ENCODE data around the gene PER2. TPM values are rescaled to one million over a fixed set of nuclear protein-coding genes. Genes with fewer than 3 reads are reported as not detected.

The PER2 gene
- total RNA-seq, 4 donors from 2014 or later: 4.1 to 7.5 (median 6.7) TPM

GRCh38 chr2:238271061-238271554 lies 17.3 kb downstream of the PER2 start:
- Histone ChIP-seq H3K36me3 (peaks cover 0 to 85% of the 10 kb centered on the region in 2 donors), H3K4me1 (peaks cover 7 to 12% of the 10 kb centered on the region in 2 donors), H3K9me3 (no peaks in the 10 kb centered on the region), H3K27ac (no peak overlapping the region), H3K27me3 (no peaks in the 10 kb centered on the region), H3K4me3 (no peak overlapping the region)
- in situ Hi-C loops (cut with MboI; ENCODE audit: low sequenced_read_pairs in 4 of 4): loop anchor here in 2 of 4 donors (25.0 kb wide), 2 partner anchors 309 to 409 kb away; partner anchors contain the start of genes RAMP1 (in 1 of the 2) and UBE2F (in 1 of the 2)
- TF ChIP-seq CTCF (IDR thresholded peaks at IDR 0.05 in 4 of 5, conservative IDR thresholded peaks at IDR 0.05 in 1 of 5) (no peak), POLR2A (IDR thresholded peaks at IDR 0.05) (no peak)
- intact Hi-C loops (cut with DNase I; ENCODE audit: low total_unique reads): no loop called here
- no peak for DNase-seq
- ATAC-seq: no peak

- in situ Hi-C loops (cut with MboI; ENCODE audit: low sequenced_read_pairs in 4 of 4): loop anchor here in 2 of 4 donors (25.0 kb wide), 2 partner anchors 308 to 408 kb away; partner anchors contain the start of genes RAMP1 (in 1 of the 2) and UBE2F (in 1 of the 2)
- no peaks in the 10 kb centered on the region for H3K9me3 ChIP-seq
- no peak for ATAC-seq
- TF ChIP-seq POLR2A (IDR thresholded peaks at IDR 0.05) (no peak), CTCF (IDR thresholded peaks at IDR 0.05 in 4 of 5, conservative IDR thresholded peaks at IDR 0.05 in 1 of 5) (no peak)
- no peak for DNase-seq
- H3K36me3 ChIP-seq: peaks cover 0 to 83% of the 10 kb centered on the region in 2 donors
- intact Hi-C loops (cut with DNase I; ENCODE audit: low total_unique reads): no loop called here
- H3K4me3 ChIP-seq: no peak overlapping the region
- peaks cover 7 to 12% of the 10 kb centered on the region in 2 donors for H3K4me1 ChIP-seq
- no peaks in the 10 kb centered on the region for H3K27me3 ChIP-seq
- no peak overlapping the region for H3K27ac ChIP-seq
Measured at GRCh38 chr2:238270606-238271005, 17.8 kb downstream of the PER2 start.

- in situ Hi-C loops (cut with MboI; ENCODE audit: low sequenced_read_pairs in 4 of 4) (loop anchor here in 3 of 4 donors (10.0 to 25.0 kb wide), 3 partner anchors 307 to 415 kb away; partner anchors contain the start of genes RAMP1 (in 3 of the 3) and UBE2F (in 1 of the 3)), intact Hi-C loops (cut with DNase I; ENCODE audit: low total_unique reads) (no loop called here)
- DNase-seq: no peak
Measured at GRCh38 chr2:238269741-238270140, 18.7 kb downstream of the PER2 start.

GRCh38 chr2:238267884-238268680 lies 20.3 kb downstream of the PER2 start:
- intact Hi-C loops (cut with DNase I; ENCODE audit: low total_unique reads) (no loop called here), in situ Hi-C loops (cut with MboI; ENCODE audit: low sequenced_read_pairs in 4 of 4) (loop anchor here in 3 of 4 donors (10.0 to 25.0 kb wide), 3 partner anchors 306 to 413 kb away; partner anchors contain the start of genes RAMP1 (in 3 of the 3) and UBE2F (in 1 of the 3))
- DNase-seq (no peak), ATAC-seq (no peak)
- Histone ChIP-seq H3K9me3 (no peaks in the 10 kb centered on the region), H3K4me1 (peaks cover 17 to 21% of the 10 kb centered on the region in 2 donors), H3K36me3 (peaks cover 0 to 72% of the 10 kb centered on the region in 2 donors), H3K27me3 (no peaks in the 10 kb centered on the region), H3K4me3 (no peak overlapping the region), H3K27ac (no peak overlapping the region)
- TF ChIP-seq CTCF (IDR thresholded peaks at IDR 0.05 in 4 of 5, conservative IDR thresholded peaks at IDR 0.05 in 1 of 5) (no peak), POLR2A (IDR thresholded peaks at IDR 0.05) (no peak)

More at GRCh38 chr2:238269741-238270140, 18.7 kb downstream of the PER2 start:
- no peak for ATAC-seq
- no peak for TF ChIP-seq POLR2A (IDR thresholded peaks at IDR 0.05)
- no peak for TF ChIP-seq CTCF (IDR thresholded peaks at IDR 0.05 in 4 of 5, conservative IDR thresholded peaks at IDR 0.05 in 1 of 5)
- Histone ChIP-seq H3K9me3 (no peaks in the 10 kb centered on the region), H3K27ac (no peak overlapping the region), H3K4me1 (peaks cover 7 to 12% of the 10 kb centered on the region in 2 donors), H3K4me3 (no peak overlapping the region), H3K27me3 (no peaks in the 10 kb centered on the region), H3K36me3 (peaks cover 0 to 82% of the 10 kb centered on the region in 2 donors)

Measured in gastrocnemius medialis (tissue), 4 donors.